Sigmoid colon (tissue), 4 donors: ENCODE measurements around the gene GBP3.

Experiments
- EP300 ChIP-seq, 4 donors: sonication (generic); formaldehyde crosslinking; IDR thresholded peaks; one replicate each; pipeline ENCODE4 v1.6.1; 2017; ENCODE audit warnings: antibody characterized with exemption in 4 of 4
- POLR2A ChIP-seq, 2 donors: fragments of 450-650 bp; IDR thresholded peaks; one replicate each; pipeline ENCODE4 v1.6.1; 2016; ENCODE audit warnings: antibody characterized with exemption in 2 of 2, mild to moderate bottlenecking in 2 of 2, moderate library complexity in 2 of 2

- TF ChIP-seq EP300 (IDR thresholded peaks at IDR 0.05) (no peak), POLR2A (IDR thresholded peaks at IDR 0.05) (no peak)
Observed at GRCh38 chr1:89041119-89041641, 18.5 kb upstream of the GBP3 start.
